GM18499 (cell line): Measurements from ENCODE around the gene PLIN1.

ENCODE experiments used
- ATAC-seq: cut with Tn5 transposase; IDR thresholded peaks from one replicate; pipeline ENCODE4 v1.9.1; 2021; ENCODE audit warnings: moderate number of reproducible peaks; ENCODE audit not compliant: insufficient read depth, unreplicated experiment

Gene PLIN1

DNA sequence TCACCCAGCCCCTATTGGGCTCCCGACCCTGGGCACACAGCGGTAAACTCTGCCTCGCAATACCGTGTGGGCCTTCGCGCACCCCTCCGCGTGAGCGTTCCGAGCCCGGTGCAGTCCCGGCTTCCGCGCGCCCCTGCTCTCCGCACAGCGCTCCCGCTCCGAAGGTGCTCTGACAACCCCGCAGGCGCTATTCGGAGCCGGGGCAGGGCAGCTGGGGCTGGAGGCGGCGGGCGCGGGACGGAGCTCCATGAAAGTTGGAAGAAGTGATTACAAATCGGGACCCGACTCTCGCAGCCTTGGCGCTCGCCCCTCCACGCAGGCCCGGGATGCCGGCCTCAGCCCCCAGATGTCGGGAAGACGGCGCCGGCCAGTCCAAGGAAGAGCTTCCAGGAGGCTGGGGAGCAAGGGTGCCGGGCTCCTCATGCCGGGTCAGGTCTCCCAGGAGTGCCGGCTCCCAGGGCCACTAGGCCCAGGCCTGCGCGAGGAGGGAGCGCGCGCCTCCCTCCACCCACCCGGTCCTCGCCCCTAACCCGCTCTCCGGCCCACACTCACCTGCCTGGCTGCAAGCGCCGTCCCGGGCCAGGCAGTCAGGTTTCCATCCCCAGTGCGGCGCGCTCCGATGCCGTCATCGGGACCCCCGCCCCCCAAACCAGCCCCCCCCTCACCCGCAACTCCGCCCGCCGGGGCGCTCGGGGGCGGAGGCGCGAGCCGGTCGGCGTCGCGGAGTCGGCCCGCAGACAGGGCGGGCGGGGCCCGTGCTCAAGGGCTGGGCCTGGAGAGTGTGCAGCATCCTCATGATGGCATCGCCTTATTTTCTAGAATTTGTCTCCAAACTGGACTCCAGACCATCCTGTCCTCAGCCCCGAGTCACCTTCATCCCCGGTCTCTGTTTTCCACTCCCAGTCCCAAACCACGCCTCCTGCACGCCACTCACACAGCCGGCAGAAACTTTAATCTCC is 24.0 kb downstream of the PLIN1 start, which contains the start of gene KIF7:
TSS of gene KIF7 (minus strand) at position 621 of the 959 bp plus-strand sequence. CDS start 2,537 bp downstream, outside the sequence.
- ATAC-seq, result no peak

GRCh38 chr15:89654301-89654761 is 24.8 kb downstream of the PLIN1 start:
- no peak for ATAC-seq

- no peak for ATAC-seq
Measured at GRCh38 chr15:89653578-89653977, 25.6 kb downstream of the PLIN1 start.

- no peak for ATAC-seq
Measured at GRCh38 chr15:89652666-89653065, 26.5 kb downstream of the PLIN1 start.

DNA sequence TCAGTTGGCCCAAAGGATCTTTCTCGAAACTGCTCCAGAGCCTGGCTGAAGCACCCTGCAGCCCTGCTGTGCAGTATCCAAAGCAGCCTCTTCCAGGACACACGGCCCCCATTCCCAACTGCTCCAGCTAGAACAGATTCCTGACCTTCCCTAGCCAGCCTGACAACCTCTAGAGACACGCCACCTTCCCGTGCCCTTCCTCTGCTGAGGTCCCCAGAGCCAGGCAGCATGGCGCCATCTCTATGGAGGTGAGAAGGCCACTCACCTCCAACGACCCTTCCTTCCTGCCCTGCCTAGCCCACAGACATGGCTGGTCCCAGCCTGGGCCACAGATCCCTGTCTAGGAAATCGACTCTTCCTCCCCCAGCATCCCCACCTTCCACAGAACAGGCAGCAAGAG is 27.0 kb downstream of the PLIN1 start:
- no peak for ATAC-seq

DNA sequence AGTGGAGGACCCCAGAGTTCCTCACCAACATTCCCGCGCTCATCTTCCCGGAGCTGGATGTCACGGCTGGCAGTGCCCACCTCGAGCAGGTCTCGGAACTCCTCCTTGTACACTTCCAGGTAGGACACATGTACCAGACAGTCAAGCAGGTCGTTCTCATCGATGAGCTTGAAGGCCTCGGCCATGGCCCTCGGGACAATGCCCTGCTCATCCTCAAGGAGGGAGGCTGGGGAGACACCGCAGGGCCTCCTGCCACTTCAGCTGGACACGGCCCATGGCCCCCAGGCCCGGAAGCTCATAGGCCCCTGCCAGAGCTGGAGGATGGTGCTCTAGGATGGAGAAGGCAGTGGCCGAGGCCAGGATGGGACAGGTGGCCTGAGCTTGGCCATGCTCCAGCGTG is 29.5 kb downstream of the PLIN1 start:
- ATAC-seq, result no peak

- no peak for ATAC-seq
Measured at GRCh38 chr15:89649013-89649625, 30.0 kb downstream of the PLIN1 start.

DNA sequence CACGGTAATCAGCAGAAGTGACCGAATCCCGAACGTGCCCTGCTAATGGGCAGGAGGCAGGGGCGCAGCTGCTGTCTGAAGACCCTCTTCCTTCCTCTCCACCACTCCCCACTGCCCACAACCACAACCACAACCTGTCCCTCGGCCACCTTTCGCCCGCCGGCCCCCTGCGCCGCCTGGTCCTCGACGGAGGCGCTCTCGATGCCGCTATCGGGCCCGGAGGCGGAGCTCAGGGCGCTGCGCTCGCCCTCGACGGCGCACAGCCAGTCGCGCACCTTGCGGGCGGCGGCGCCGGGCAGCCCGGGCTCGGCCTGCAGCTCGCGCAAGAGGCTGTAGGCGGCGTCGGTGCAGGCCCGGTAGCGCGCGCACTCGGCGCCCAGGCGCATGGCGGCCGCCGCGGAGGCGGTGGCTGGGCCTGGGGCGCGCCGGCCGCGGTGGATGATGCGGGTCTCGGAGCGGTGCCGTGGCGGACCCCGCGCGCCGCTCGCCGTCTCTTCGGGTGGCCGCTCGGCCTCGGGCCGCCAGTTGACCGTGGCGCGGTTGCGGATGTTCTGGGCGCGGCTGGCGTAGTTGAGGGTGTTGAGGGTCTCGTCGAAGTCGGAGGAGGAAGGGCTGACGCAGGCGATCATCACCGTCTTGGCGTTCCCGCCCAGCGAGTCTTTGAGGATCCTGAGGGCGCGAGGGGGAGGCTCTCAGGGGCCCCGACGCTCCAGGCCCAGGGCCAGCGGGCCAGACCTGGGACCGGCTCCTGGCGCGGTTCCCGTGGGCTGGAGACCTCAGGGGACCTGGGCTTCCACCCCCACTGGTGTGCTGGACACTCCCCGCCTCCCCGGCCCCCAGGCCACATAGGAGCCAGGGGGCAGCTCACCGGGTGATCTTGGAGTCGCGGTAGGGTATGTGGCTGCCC is 30.8 kb downstream of the PLIN1 start:
- ATAC-seq, result no peak

DNA sequence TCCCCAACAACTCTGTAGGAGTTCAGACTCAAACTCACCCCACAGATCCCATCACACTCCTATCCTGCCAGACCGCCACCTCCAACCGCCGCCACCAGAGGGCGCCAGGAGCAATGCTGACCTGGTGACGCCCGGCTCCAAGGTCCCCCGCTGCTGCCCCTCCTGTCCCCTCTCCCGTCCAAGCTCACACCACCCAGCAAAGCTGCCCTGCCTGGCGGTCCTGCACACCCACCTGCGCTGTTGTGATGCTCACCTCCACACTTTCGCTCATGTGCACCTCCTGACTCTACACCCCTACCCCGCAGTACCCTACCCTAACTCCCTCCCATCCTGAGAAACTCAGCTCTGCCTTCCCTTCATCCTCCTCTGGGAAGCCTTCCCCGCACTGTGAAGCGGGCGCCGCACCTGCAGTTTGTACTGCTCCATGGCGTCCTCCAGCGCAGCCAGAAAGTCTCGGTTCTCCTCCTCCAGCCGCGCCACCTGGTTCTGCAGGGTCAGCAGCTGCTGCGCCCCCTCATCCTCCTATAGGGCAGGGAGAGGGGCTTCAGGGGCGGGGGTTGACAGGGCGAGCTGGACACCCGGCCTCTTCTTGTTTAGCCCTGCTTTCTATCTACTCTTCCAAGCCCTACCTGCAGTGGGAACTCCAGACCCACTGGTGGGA is 31.8 kb downstream of the PLIN1 start:
- ATAC-seq, result no peak

DNA sequence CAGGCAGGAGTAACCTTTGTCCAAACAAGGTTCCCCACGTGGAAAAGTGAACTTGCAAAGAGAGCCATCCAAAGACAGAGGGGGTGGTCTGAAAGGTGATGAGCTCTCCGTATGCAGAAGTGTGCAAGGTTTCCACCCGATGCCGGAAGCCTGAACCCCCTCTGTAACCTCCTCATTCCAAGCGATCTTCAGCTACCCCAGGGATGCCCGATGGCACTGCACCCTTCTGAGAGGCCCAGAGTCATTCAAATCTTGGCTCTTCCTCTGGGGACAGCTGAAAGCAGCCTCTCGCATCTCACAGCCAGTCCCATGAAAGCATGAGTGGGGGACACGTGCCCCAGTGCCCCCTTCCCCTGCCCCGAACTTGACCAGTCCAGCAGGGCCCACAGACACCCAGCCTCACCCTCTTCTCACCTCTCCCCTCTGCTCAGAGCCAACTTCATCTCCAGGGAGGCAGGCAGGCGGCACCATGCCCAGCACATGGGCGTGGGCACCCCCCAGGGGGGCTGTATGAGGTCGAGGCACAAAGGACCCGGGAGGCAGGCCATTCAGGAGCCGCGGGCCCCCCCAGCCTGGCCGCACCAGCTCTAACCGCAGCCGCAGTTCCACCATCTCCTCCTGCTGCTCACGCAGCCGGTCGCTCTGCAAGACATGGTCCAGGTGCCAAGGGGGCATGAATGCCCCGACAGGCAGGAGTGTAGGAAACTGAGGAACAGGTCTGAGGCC is 32.6 kb downstream of the PLIN1 start:
- ATAC-seq, result no peak

- no peak for ATAC-seq
Measured at GRCh38 chr15:89645680-89646079, 33.5 kb downstream of the PLIN1 start.

DNA sequence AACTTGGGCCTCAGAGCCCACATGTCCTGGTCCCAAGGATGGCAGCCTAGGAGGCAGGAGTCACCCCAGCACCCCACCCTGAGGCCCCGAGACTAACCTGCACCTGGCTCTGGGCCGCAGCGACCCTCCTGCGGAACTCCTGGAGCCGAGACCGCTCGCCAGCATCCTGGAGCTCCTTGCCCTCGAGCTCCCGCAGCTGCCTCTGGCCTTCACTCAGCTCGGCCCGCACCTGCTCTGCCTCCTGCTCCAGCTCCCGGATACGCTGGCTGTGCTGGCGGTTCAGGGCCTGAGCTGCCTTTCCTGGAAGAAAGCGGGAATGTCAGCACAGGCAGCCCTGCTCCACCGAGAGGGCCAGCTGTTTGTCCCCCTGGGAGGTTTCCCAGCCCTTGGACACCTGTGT is 37.1 kb downstream of the PLIN1 start:
- ATAC-seq, result no peak

GRCh38 chr15:89641053-89641452 is 38.1 kb downstream of the PLIN1 start:
- ATAC-seq, result no peak

- ATAC-seq, result no peak
Measured at GRCh38 chr15:89640245-89640644, 38.9 kb downstream of the PLIN1 start.

GRCh38 chr15:89633585-89633984 is 45.6 kb downstream of the PLIN1 start:
- ATAC-seq, result no peak

GRCh38 chr15:89632563-89633430 is 46.4 kb downstream of the PLIN1 start:
- ATAC-seq, result no peak

GRCh38 chr15:89631902-89632264 is 47.3 kb downstream of the PLIN1 start:
- no peak for ATAC-seq
